ENCODE data around the gene IRS2.

IRS2 gene

GRCh38 chr13:109804654-109805053 lies 18.3 kb upstream of the IRS2 start:
- DNase-seq: no peak

GRCh38 chr13:109803825-109804224 lies 17.4 kb upstream of the IRS2 start:
- no peak for DNase-seq

DNA sequence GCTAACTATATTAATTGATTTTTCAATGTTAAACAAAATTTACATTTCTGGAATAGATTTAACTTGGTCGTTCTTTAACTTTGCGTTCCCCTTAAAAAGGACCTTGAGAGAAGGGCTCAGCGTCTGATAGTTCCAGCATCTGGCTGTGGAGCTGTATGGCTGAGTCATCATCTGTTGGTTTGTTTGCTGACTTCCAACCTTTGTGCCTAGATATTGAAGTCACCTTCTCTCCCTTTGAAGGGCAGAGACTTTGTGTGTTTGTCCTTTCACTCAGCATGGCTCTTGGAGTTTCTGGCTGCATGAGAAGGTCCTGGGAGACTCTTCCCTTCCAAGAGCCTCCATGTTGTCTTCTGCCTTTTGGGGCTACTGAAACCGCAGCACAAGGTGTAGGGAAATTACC lies 16.6 kb upstream of the IRS2 start:
- no peak for DNase-seq

DNA sequence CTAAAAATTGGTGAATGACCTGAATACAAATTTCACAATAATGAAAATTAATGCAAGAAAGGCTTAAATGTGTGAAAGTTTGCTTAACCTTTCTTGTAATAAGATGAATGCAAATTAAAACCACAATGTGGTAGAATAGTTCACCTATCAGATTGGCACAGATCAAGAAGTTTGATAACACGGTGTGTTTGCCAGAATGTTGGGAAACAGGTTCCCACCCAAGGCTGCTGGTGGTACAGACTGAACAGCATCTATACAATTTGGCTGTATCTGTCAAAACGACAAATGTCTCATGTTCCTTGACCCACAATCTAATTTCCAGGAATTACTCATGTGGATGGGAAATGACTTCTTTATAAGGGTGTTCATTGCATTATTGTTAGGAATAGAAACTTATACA lies 8.6 kb upstream of the IRS2 start:
- DNase-seq: no peak

GRCh38 chr13:109794095-109794494 lies 7.7 kb upstream of the IRS2 start:
- DNase-seq: no peak

GRCh38 chr13:109792416-109793059 lies 6.2 kb upstream of the IRS2 start:
- DNase-seq: no peak

DNA sequence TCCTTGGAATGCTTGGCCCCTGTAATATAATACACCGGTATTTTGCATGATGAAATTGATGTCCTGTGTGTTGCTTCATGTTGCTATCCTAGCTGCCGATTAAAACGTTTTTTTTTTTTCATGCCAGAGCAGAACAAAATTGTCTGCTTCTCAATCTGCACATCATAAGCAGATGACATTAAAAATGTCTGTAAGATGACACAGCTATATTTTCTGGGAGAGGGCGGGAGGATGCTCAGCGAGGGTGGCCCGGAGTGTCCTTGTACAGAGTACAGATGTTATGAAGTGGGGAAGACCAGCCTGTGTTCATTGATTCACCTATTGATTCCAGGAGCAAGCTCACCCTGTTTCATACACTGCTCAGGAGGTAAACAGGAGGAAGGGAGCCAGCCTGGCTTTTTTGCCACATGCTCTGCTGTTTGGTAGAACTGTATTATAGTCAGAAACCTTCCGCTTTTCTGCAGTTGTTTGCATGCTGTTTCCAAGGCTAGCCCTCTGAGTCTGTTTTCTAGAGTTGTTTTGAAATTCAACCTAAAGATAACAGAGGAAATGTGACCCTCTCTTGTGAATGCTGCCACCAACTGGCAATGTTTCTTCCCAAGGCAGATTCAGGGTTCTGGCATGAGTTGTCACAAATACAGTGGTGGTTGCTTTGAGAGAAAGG lies 4.7 kb upstream of the IRS2 start:
- peak; percentile 55 for DNase-seq

DNA sequence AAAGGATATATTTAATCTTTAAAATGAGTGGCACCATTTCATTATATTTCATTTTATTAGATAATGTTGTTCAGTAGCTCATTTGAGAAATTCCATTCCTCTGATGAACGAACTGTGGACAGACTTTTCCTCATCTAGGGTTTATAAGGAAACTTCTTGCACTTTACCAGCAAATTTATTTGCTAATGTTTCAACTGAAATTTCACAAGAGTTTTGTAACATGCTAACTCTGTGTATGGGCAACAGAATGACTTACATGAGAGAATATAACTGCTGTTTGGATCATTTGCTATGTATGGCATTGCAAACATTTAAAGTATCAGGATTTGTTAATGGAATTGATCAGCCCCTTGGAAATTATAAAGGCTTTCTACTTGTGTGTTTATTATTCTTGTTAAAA lies 3.7 kb upstream of the IRS2 start:
- no peak for DNase-seq

- no peak for DNase-seq
Measured at GRCh38 chr13:109789262-109789661, 2.9 kb upstream of the IRS2 start.

GRCh38 chr13:109788372-109789111 lies 2.2 kb upstream of the IRS2 start:
- no peak for DNase-seq

GRCh38 chr13:109787135-109787954 lies 962 bp upstream of the IRS2 start:
- DNase-seq: peak; percentile 47

- no peak for DNase-seq
Measured at GRCh38 chr13:109785892-109786450, 412 bp downstream of the IRS2 start.

DNA sequence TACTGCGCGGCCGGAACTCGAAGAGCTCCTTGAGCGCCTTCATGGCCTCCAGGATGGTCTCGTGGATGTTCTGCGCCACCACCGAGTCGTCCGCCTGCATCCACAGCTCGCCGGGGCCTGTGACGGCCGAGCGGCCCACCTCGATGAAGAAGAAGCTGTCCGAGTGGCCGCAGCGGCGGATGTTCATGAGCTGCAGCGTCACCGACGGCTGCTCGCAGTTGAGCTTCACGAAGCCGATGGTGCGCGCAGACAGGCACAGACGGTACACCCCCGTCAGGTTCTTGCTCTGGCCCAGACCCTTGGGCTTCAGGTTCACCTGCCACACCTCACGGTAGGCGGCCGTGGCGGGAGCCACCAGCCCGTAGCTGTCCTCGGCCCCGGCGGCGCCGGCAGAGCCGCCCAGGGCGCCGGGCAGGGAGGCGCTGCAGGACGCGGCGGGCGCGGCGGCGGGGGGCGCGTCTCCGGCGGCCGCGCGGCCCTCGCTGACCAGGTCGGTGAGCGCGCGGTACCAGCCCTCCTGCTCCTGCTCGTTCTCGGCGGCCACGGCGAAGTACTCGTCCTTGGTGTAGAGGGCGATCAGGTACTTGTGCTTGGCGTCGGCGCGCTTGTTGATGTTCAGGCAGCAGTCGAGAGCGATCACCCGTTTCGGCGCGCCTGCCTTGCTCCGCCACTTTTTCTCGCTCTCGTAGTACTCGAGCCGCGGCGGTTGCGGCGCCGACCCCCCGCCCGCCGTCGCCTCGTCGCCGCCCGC lies 1.1 kb downstream of the IRS2 start:
- DNase-seq: peak; percentile 57

- DNase-seq: peak; percentile 79
Measured at GRCh38 chr13:109784590-109785140, 1.7 kb downstream of the IRS2 start.

DNA sequence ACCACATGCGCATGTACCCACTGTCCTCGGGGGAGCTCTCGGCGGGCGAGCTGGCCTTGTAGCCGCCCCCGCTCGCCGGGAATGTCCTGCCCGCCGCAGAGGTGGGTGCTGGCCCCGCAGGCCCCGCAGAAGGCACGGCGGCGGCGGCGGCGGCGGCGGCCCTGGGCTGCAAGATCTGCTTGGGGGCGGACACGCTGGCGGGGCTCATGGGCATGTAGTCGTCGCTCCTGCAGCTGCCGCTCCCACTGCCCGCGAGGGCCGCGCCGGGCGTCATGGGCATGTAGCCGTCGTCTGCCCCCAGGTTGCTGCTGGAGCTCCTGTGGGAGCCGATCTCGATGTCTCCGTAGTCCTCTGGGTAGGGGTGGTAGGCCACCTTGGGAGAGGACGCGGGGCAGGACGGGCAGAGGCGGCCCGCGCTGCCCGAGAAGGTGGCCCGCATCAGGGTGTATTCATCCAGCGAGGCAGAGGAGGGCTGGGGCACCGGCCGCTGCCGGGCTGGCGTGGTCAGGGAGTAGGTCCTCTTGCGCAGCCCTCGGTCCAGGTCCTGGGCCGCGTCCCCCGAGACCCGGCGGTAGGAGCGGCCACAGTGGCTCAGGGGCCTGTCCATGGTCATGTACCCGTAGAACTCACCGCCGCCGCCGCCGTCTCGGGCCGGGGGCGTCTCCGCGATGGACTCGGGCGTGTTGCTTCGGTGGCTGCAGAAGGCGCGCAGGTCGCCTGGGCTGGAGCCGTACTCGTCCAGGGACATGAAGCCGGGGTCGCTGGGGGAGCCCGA lies 2.4 kb downstream of the IRS2 start:
- DNase-seq: no peak

DNA sequence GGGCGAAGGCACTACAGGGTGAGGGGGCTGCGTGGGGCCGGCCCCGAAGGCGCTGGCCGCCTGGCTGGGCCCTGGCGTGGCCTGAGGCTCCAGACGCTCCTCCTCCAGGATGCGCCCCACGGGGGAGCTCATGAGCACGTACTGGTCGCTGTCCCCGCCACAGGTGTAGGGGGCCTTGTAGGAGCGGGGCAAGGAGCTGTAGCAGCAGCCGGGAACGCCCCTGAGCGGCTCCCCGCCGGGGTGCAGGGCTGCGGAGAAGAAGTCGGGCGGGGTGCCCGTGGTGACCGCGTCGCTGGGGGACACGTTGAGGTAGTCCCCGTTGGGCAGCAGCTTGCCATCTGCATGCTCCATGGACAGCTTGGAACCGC lies 3.0 kb downstream of the IRS2 start:
- no peak for DNase-seq

- DNase-seq: no peak
Measured at GRCh38 chr13:109782823-109783431, 3.5 kb downstream of the IRS2 start.

DNA sequence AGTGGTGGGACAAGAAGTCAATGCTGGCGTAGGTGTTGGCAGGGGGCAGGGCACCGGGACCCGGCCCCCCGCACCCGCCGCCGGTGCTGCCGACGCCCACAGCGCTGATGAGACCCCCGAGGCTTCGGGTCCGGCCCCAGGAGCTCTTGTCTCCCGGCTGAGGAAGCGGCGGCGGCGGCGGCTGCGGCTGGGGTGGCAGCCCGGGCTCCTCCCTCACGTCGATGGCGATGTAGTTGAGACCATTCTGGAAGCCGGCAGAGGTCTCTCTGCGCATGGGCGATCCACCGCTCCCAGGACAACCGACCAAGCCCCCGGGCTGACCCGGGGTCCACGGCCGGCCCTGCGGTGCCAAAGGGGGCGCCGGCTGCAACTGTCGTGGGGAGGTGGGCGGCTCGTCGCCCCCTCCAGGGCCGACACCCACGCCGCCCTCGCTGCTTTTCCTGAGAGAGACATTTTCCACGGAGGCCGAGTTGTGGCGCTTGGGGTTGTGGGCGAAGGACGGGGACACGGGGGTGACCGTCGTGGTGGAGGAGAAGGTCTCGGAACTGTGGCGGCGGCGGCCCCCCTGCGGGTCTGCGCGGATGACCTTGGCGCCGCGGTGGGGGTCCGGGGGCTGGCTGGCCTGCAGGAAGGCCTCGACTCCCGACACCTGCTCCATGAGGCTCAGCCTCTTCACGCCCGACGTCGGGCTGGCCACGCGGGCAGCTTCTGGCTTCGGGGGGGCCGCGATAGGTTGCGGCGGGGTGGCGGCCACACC lies 4.1 kb downstream of the IRS2 start:
- DNase-seq: no peak

GRCh38 chr13:109781384-109782065 lies 4.9 kb downstream of the IRS2 start:
- no peak for DNase-seq

Data from CD4-positive, alpha-beta T cell treated with Interleukin-6 for 4 hours (primary cell).